ENCODE data around the gene WDR11. TPM values are rescaled to one million over a fixed set of nuclear protein-coding genes. Genes with fewer than 3 reads are reported as not detected.

Gene WDR11, protein sequence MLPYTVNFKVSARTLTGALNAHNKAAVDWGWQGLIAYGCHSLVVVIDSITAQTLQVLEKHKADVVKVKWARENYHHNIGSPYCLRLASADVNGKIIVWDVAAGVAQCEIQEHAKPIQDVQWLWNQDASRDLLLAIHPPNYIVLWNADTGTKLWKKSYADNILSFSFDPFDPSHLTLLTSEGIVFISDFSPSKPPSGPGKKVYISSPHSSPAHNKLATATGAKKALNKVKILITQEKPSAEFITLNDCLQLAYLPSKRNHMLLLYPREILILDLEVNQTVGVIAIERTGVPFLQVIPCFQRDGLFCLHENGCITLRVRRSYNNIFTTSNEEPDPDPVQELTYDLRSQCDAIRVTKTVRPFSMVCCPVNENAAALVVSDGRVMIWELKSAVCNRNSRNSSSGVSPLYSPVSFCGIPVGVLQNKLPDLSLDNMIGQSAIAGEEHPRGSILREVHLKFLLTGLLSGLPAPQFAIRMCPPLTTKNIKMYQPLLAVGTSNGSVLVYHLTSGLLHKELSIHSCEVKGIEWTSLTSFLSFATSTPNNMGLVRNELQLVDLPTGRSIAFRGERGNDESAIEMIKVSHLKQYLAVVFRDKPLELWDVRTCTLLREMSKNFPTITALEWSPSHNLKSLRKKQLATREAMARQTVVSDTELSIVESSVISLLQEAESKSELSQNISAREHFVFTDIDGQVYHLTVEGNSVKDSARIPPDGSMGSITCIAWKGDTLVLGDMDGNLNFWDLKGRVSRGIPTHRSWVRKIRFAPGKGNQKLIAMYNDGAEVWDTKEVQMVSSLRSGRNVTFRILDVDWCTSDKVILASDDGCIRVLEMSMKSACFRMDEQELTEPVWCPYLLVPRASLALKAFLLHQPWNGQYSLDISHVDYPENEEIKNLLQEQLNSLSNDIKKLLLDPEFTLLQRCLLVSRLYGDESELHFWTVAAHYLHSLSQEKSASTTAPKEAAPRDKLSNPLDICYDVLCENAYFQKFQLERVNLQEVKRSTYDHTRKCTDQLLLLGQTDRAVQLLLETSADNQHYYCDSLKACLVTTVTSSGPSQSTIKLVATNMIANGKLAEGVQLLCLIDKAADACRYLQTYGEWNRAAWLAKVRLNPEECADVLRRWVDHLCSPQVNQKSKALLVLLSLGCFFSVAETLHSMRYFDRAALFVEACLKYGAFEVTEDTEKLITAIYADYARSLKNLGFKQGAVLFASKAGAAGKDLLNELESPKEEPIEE
- total RNA-seq (100 to 1,000 TPM in 1 of 2 donors, 10 to 100 TPM in 1; 42.4 to 109 TPM), polyA plus RNA-seq (10 to 100 TPM; 24.1 to 26.6 TPM)
- long read RNA-seq, donor 1, full-length matches to known transcripts: 18 of 18 reads
- long read RNA-seq, donor 1, partial matches to known transcripts: 0 of 18 reads
- long read RNA-seq, donor 1, other reads (novel, unspliced or antisense): 0 of 18 reads
- long read RNA-seq, donor 2, transcript WDR11-210 (1 exons, 2,229 nt): major isoform, 5 of 5 reads
- long read RNA-seq, donor 2, partial matches to known transcripts: 0 of 5 reads
- long read RNA-seq, donor 2, other reads (novel, unspliced or antisense): 0 of 5 reads
- long read RNA-seq, donor 3, full-length matches to known transcripts: 20 of 25 reads
- long read RNA-seq, donor 3, partial matches to known transcripts: 5 of 25 reads
- long read RNA-seq, donor 3, other reads (novel, unspliced or antisense): 0 of 25 reads
- long read RNA-seq, donor 4, transcript WDR11-210 (1 exons, 2,229 nt): major isoform, 17 of 17 reads
- long read RNA-seq, donor 4, partial matches to known transcripts: 0 of 17 reads
- long read RNA-seq, donor 4, other reads (novel, unspliced or antisense): 0 of 17 reads
- long read RNA-seq, donor 5, transcript WDR11-210 (1 exons, 2,229 nt): major isoform, 25 of 26 reads
- long read RNA-seq, donor 5, partial matches to known transcripts: 0 of 26 reads
- long read RNA-seq, donor 5, other reads (novel, unspliced or antisense): 0 of 26 reads

DNA sequence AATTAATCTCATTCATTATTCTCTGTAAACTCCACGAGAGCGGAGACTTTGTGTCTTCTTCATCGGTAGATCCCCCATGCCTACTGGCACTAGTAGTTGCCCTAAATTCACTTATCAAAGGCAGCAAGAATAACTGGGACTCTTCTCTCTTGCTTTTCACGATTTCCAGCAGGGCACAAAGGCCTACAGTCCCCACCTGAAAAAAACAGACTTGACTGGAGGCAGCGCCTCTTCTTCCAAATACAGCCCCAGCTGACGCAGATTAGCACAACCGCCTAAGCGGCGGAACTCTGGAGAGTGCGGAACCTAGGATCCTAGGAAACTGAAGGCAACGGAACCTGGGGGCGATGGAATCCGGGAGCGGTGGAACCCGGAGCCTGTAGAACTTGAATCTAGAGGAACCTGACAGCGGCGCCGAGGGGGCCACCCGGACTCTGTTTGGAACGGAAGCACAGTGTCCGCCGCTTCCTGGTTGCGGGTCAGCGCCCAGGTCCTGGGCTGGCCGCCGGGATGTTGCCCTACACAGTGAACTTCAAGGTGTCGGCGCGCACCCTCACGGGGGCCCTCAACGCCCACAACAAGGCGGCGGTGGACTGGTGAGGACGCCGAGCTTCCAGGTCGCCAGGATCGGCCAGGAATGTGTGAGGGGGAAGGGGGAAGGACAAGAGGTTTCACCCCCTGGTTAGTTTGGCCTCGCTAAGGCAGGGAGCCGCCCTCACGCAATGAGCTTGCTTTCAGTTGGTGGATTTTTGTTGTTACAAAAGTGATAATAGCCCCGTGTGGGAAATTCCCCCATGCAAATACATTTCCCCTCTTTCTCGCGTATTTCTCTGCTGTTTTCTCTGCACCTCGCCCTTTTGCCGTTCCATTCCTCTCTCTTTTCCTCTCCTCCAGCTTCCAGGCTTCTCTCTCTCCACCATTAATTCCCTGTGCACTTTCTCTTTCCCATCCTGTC is at the start of gene WDR11:
Gene WDR11 (plus strand): TSS at position 452 of the 955 bp plus-strand sequence. CDS start 59 bp downstream, at position 511.
- ATAC-seq (ENCODE audit: insufficient read depth, low FRiP score): peak; percentile 99
- TF ChIP-seq, protein P1, sequence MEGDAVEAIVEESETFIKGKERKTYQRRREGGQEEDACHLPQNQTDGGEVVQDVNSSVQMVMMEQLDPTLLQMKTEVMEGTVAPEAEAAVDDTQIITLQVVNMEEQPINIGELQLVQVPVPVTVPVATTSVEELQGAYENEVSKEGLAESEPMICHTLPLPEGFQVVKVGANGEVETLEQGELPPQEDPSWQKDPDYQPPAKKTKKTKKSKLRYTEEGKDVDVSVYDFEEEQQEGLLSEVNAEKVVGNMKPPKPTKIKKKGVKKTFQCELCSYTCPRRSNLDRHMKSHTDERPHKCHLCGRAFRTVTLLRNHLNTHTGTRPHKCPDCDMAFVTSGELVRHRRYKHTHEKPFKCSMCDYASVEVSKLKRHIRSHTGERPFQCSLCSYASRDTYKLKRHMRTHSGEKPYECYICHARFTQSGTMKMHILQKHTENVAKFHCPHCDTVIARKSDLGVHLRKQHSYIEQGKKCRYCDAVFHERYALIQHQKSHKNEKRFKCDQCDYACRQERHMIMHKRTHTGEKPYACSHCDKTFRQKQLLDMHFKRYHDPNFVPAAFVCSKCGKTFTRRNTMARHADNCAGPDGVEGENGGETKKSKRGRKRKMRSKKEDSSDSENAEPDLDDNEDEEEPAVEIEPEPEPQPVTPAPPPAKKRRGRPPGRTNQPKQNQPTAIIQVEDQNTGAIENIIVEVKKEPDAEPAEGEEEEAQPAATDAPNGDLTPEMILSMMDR (IDR thresholded peaks at IDR 0.05; ENCODE audit: control extremely low read depth, extremely low read depth): no peak

DNA sequence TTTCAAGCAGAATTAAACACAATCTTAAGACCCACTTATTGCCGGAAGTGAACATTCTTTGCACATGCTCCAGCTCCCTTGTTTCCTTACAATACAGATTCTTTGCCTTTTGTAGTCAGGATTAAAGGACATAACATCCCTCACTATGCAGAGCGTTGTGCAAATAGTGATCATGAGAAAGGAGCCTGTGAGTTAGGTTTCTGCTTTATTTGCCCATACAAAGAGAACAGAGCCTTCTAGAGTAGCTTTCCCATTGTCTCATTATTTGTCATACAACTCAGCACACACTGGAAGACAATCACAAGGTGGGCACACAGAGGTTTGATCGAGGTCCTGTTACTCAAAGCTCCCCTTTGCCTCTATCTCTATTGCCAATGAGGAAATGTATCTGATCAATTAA is 48.2 kb upstream of the WDR11 start:
- ATAC-seq (ENCODE audit: insufficient read depth, low FRiP score) (no peak), DNase-seq (no peak)
- H3K27ac ChIP-seq (ENCODE audit: low read depth in 1 of 2, low read length in 1 of 2): no peak overlapping the region
- TF ChIP-seq, protein P1 (IDR thresholded peaks at IDR 0.05; ENCODE audit: control extremely low read depth, extremely low read depth): no peak
- H3K9me3 ChIP-seq (ENCODE audit: control insufficient read depth in 4 of 4, insufficient read depth in 3 of 4, low read length in 3 of 4): no peaks in the 10 kb centered on the region
- no peaks in the 10 kb centered on the region for H3K27me3 ChIP-seq (ENCODE audit: control insufficient read depth in 3 of 3, insufficient read depth in 3 of 3, low read length in 2 of 3)
- no peaks in the 10 kb centered on the region for H3K36me3 ChIP-seq (ENCODE audit: control insufficient read depth in 4 of 4, insufficient read depth in 4 of 4, low read length in 4 of 4)
- H3K9ac ChIP-seq (ENCODE audit: insufficient read depth in 1 of 2, low read length in 2 of 2): no peak overlapping the region
- H3K4me1 ChIP-seq (ENCODE audit: control insufficient read depth in 5 of 5, insufficient read depth in 5 of 5, low read length in 5 of 5): peaks cover 0 to 4% (median 0%) of the 10 kb centered on the region in 5 donors
- no peak overlapping the region for H3K4me3 ChIP-seq
- 76 to 81% methylated on average over 3 of the region's 3 CpGs for WGBS, 2 donors

More for the DNA sequence above, at the start of gene WDR11:
- peaks cover 0 to 13% (median 9%) of the 10 kb centered on the region in 4 donors for H3K36me3 ChIP-seq (ENCODE audit: control insufficient read depth in 4 of 4, insufficient read depth in 4 of 4, low read length in 4 of 4)
- no peaks in the 10 kb centered on the region for H3K9me3 ChIP-seq (ENCODE audit: control insufficient read depth in 4 of 4, insufficient read depth in 3 of 4, low read length in 3 of 4)
- peak within 1 kb of the TSS; percentile 77 to 96 for H3K27ac ChIP-seq (ENCODE audit: low read depth in 1 of 2, low read length in 1 of 2)
- H3K4me3 ChIP-seq: peak within 1 kb of the TSS; percentile 96
- DNase-seq: peak; percentile 90 to 96 (median 93)
- WGBS, 2 donors: 4% methylated on average over 45 of the region's 45 CpGs
- H3K27me3 ChIP-seq (ENCODE audit: control insufficient read depth in 3 of 3, insufficient read depth in 3 of 3, low read length in 2 of 3): no peaks in the 10 kb centered on the region
- peak within 1 kb of the TSS; percentile 27 to 76 for H3K9ac ChIP-seq (ENCODE audit: insufficient read depth in 1 of 2, low read length in 2 of 2)
- H3K4me1 ChIP-seq (ENCODE audit: control insufficient read depth in 5 of 5, insufficient read depth in 5 of 5, low read length in 5 of 5): peaks cover 0 to 10% (median 5%) of the 10 kb centered on the region in 5 donors

Data from lung (tissue), 16 donors.